Measurements from ENCODE around the gene PALM3. TPM values are rescaled to one million over a fixed set of nuclear protein-coding genes. Genes with fewer than 3 reads are reported as not detected.

Gene PALM3
- total and polyA plus RNA-seq, 2 donors (not counting 3 experiments of a cell fraction or from before 2014, with no cell fraction given) = 0.08 to 0.31 TPM

- Histone ChIP-seq H3K27me3 (ENCODE audit: control insufficient read depth in 2 of 2, insufficient read depth in 2 of 2, low read length in 2 of 2) (peaks cover 0 to 2% of the 10 kb centered on the region in 2 experiments), H4K20me1 (replicated peaks; ENCODE audit: control insufficient read depth, extremely low read depth, insufficient read depth, low read length) (no peaks in the 10 kb centered on the region), H3K4me2 (ENCODE audit: insufficient read depth, low read length) (no peak overlapping the region), H3K4me1 (ENCODE audit: control insufficient read depth, extremely low read depth, insufficient read depth, low read length) (no peaks in the 10 kb centered on the region), H3K36me3 (ENCODE audit: control insufficient read depth in 2 of 2, extremely low read depth in 1 of 2, insufficient read depth in 2 of 2, low read length in 2 of 2) (no peaks in the 10 kb centered on the region), H3K4me3 (replicated peaks in 1 of 3; ENCODE audit: insufficient read depth in 1 of 3, low read depth in 1 of 3, low read length in 3 of 3) (no peak overlapping the region), H3K79me2 (ENCODE audit: control insufficient read depth, insufficient read depth, low read length) (no peaks in the 10 kb centered on the region), H3K9me3 (replicated peaks; ENCODE audit: control insufficient read depth, insufficient read depth, low read length) (no peaks in the 10 kb centered on the region), H3K9ac (replicated peaks; ENCODE audit: extremely low read depth, insufficient read depth, low read length) (no peak overlapping the region), H3K9me1 (replicated peaks; ENCODE audit: control insufficient read depth, extremely low read depth, insufficient read depth, low read length) (no peaks in the 10 kb centered on the region), H2AFZ (ENCODE audit: low read depth, low read length) (no peak overlapping the region), H3K27ac (ENCODE audit: insufficient read depth, low read depth, low read length) (no peak overlapping the region)
- POLR2A ChIA-PET = no interaction called here
- CTCF ChIA-PET = interaction anchor here (0.6 kb wide), 1 partner anchor 34 kb away, joined by 3 read pairs; no protein-coding TSS in a partner anchor
- intact Hi-C loops (cut with micrococcal nuclease) = no loop called here
- DNase-seq (ENCODE audit: low read depth, low spot score) = no peak
- FAIRE-seq = no peak
- dilution Hi-C loops (cut with MboI; ENCODE audit: extremely low pct_ligation_motif_present, low sequenced_read_pairs) = no loop called here
- TF ChIP-seq CTCF (IDR thresholded peaks at IDR 0.05; ENCODE audit: extremely low read depth in 1 of 2, insufficient read depth in 1 of 2, low read depth in 1 of 2, low read length in 2 of 2) = no peak
- no peak for TF ChIP-seq EZH2 (IDR thresholded peaks at IDR 0.05; ENCODE audit: borderline replicate concordance, low read depth, low read length, severe bottlenecking)
- no peak for TF ChIP-seq MYC (IDR thresholded peaks at IDR 0.05; ENCODE audit: low read depth, low read length)
- no peak for TF ChIP-seq JUN (IDR thresholded peaks at IDR 0.05; ENCODE audit: borderline replicate concordance, insufficient read depth, insufficient read length, low read depth)
- TF ChIP-seq FOS (IDR thresholded peaks at IDR 0.05; ENCODE audit: borderline replicate concordance, insufficient read depth, low read length) = no peak
- no peak for TF ChIP-seq GATA2 (IDR thresholded peaks at IDR 0.05; ENCODE audit: insufficient read depth, insufficient read length, low read depth, low read length)
- TF ChIP-seq MAX (IDR thresholded peaks at IDR 0.05; ENCODE audit: insufficient read depth, insufficient read length) = no peak
- no peak for TF ChIP-seq POLR2A (IDR thresholded peaks at IDR 0.05; ENCODE audit: low read depth, low read length)
- no peak for TF ChIP-seq POLR2AphosphoS5 (IDR thresholded peaks at IDR 0.05; ENCODE audit: insufficient read depth, low read depth, low read length)
- BruUV-seq (replicated peaks) = no TSS peak
Measured at GRCh38 chr19:14015524-14016035, 46.3 kb downstream of the PALM3 start.

Data from endothelial cell of umbilical vein (primary cell).